ENCODE results near the gene CNTN5. TPM values are rescaled to one million over a fixed set of nuclear protein-coding genes. Genes with fewer than 3 reads are reported as not detected.

CNTN5 gene
- total and polyA plus RNA-seq, 2 experiments from 2014 or later, result not detected

DNA sequence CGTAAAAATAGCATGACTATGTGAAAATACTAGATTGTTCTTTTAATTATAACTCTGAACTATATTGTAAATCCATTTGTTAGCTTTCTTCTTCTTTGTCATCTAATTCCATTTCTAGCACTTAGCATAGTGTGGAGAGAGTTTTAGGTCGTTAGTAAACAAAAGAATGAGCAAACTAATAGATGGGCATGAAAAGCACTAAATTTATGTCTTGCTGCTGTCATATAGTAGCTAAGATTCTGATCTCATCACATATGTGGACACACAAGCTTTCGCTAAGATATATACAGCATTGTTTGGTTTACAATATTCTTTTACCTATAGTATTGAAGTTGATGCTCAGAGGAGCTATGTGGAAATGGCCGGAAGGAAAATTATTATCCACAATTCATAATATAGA, 370.5 kb downstream of the CNTN5 start:
- no peak overlapping the region for H3K4me3 ChIP-seq
- no peak for DNase-seq
- H3F3A ChIP-seq (ENCODE audit: insufficient read depth), result no peaks in the 10 kb centered on the region
- no peaks in the 10 kb centered on the region for H3K9me2 ChIP-seq (ENCODE audit: insufficient read depth)
- WGBS, 2 experiments (ENCODE audit: low coverage in 1 of 2, low lambda C conversion rate in 2 of 2, missing lambda C conversion rate in 2 of 2), result 6 to 8% methylated on average over 4 of the region's 4 CpGs
- H3K79me2 ChIP-seq (ENCODE audit: insufficient read depth), result no peaks in the 10 kb centered on the region
- in situ Hi-C loops (cut with MboI), result no loop called here
- TF ChIP-seq EZH2 (IDR thresholded peaks at IDR 0.05; ENCODE audit: insufficient read depth, poor library complexity, severe bottlenecking) (no peak), EZH2phosphoT487 (IDR thresholded peaks at IDR 0.05; ENCODE audit: insufficient read depth, low read depth) (no peak)
- H3K4me2 ChIP-seq (ENCODE audit: unreplicated experiment), result no peak overlapping the region
- H3K27ac ChIP-seq, result no peak overlapping the region
- no peak overlapping the region for H3K9ac ChIP-seq
- H2AFZ ChIP-seq, result no peak overlapping the region
- no peaks in the 10 kb centered on the region for H4K20me1 ChIP-seq (ENCODE audit: insufficient read depth)
- no peaks in the 10 kb centered on the region for H3K36me3 ChIP-seq (ENCODE audit: low read depth)
- no peaks in the 10 kb centered on the region for H3K9me3 ChIP-seq (ENCODE audit: low read depth)
- H3K27me3 ChIP-seq (replicated peaks; ENCODE audit: insufficient read depth), result no peaks in the 10 kb centered on the region
- no peaks in the 10 kb centered on the region for H3K4me1 ChIP-seq (ENCODE audit: insufficient read depth)

GRCh38 chr11:99406345-99406744, 385.6 kb downstream of the CNTN5 start:
- no peaks in the 10 kb centered on the region for H3K4me1 ChIP-seq (ENCODE audit: insufficient read depth)
- H3K36me3 ChIP-seq (ENCODE audit: low read depth), result no peaks in the 10 kb centered on the region
- no peak overlapping the region for H3K4me2 ChIP-seq (ENCODE audit: unreplicated experiment)
- no peak for DNase-seq
- no peaks in the 10 kb centered on the region for H3K9me3 ChIP-seq (ENCODE audit: low read depth)
- H3F3A ChIP-seq (ENCODE audit: insufficient read depth), result no peaks in the 10 kb centered on the region
- no peaks in the 10 kb centered on the region for H3K79me2 ChIP-seq (ENCODE audit: insufficient read depth)
- no peaks in the 10 kb centered on the region for H3K9me2 ChIP-seq (ENCODE audit: insufficient read depth)
- no peak overlapping the region for H3K4me3 ChIP-seq
- H3K27me3 ChIP-seq (replicated peaks; ENCODE audit: insufficient read depth), result no peaks in the 10 kb centered on the region; the same call in 1 of the 2 replicates
- WGBS, 2 experiments (ENCODE audit: low coverage in 1 of 2, low lambda C conversion rate in 2 of 2, missing lambda C conversion rate in 2 of 2), result 19 to 21% methylated on average over 2 of the region's 2 CpGs
- no peak overlapping the region for H3K27ac ChIP-seq
- no peaks in the 10 kb centered on the region for H4K20me1 ChIP-seq (ENCODE audit: insufficient read depth)
- no peak overlapping the region for H3K9ac ChIP-seq
- no peak for TF ChIP-seq EZH2 (IDR thresholded peaks at IDR 0.05; ENCODE audit: insufficient read depth, poor library complexity, severe bottlenecking)
- no peak for TF ChIP-seq EZH2phosphoT487 (IDR thresholded peaks at IDR 0.05; ENCODE audit: insufficient read depth, low read depth)
- in situ Hi-C loops (cut with MboI), result no loop called here
- H2AFZ ChIP-seq, result no peak overlapping the region

DNA sequence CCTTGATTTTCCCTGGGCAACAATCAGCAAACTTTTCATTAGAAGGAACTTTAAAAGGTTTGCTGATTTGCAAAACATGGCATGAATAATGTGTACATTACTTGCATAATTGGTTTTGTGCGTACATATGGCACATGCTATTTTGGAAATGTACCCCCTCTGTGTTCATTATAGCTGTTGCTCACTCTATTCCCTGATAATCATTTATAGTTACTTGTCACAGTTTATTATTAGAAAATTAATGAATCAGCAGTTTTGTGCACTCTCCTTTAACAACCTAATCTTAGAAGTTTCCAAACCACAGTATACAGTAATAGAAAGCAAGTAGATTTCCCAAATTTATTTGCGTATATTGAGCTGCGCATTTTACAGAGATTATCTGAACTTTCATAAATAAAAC, 389.9 kb downstream of the CNTN5 start:
- no peaks in the 10 kb centered on the region for H3K9me3 ChIP-seq (ENCODE audit: low read depth)
- TF ChIP-seq EZH2phosphoT487 (IDR thresholded peaks at IDR 0.05; ENCODE audit: insufficient read depth, low read depth), result no peak
- TF ChIP-seq EZH2 (IDR thresholded peaks at IDR 0.05; ENCODE audit: insufficient read depth, poor library complexity, severe bottlenecking), result no peak
- 10 to 14% methylated on average over 3 of the region's 3 CpGs for WGBS, 2 experiments (ENCODE audit: low coverage in 1 of 2, low lambda C conversion rate in 2 of 2, missing lambda C conversion rate in 2 of 2)
- H3F3A ChIP-seq (ENCODE audit: insufficient read depth), result no peaks in the 10 kb centered on the region
- no peaks in the 10 kb centered on the region for H3K27me3 ChIP-seq (replicated peaks; ENCODE audit: insufficient read depth)
- in situ Hi-C loops (cut with MboI), result no loop called here
- H3K36me3 ChIP-seq (ENCODE audit: low read depth), result no peaks in the 10 kb centered on the region
- no peak overlapping the region for H3K9ac ChIP-seq
- no peak overlapping the region for H3K27ac ChIP-seq
- no peak for DNase-seq
- H3K4me2 ChIP-seq (ENCODE audit: unreplicated experiment), result no peak overlapping the region
- no peak overlapping the region for H2AFZ ChIP-seq
- H3K9me2 ChIP-seq (ENCODE audit: insufficient read depth), result no peaks in the 10 kb centered on the region
- no peaks in the 10 kb centered on the region for H3K4me1 ChIP-seq (ENCODE audit: insufficient read depth)
- no peak overlapping the region for H3K4me3 ChIP-seq
- no peaks in the 10 kb centered on the region for H3K79me2 ChIP-seq (ENCODE audit: insufficient read depth)
- H4K20me1 ChIP-seq (ENCODE audit: insufficient read depth), result no peaks in the 10 kb centered on the region

DNA sequence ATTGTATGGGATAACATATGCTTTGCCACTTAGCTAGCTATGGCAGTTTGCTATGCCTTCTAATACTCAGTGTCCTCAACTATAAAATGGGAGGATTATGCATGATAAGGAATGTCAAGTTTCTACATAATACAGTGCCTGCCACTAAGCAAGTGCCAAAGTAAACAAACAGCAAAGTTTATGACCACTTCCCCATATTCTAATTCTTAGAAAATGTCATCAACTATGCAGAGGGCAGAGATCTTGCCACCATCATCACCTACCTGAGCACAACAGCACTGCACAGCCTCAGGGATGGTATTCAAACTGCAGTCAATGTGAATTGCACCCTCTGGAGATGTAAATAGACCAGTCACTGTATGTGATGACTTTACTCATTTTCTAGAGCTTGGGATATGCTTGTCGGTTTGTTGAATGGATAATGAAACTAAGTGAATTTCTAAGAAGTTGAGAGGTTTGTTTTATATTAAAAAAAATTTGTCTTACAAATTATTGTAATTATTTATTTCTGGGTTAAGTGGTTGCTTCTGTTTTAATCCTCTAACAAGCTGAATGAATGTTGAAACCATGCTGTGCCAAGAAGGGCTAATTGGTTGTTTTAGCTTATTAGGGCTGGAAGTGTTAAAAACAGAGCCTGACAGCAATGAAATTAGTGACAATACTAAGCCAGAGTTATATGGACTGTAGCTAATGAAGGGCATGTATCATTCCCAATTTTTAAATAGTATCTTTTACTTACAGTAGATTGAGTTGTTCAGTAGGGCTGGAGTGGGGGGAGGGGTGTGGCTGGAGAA, 398.4 kb downstream of the CNTN5 start:
- no peak for TF ChIP-seq EZH2phosphoT487 (IDR thresholded peaks at IDR 0.05; ENCODE audit: insufficient read depth, low read depth)
- TF ChIP-seq EZH2 (IDR thresholded peaks at IDR 0.05; ENCODE audit: insufficient read depth, poor library complexity, severe bottlenecking), result no peak
- WGBS, 2 experiments (ENCODE audit: low coverage in 1 of 2, low lambda C conversion rate in 2 of 2, missing lambda C conversion rate in 2 of 2), result 35 to 38% methylated on average over 1 of the region's 1 CpG
- Histone ChIP-seq H3K4me3 (no peak overlapping the region), H4K20me1 (ENCODE audit: insufficient read depth) (no peaks in the 10 kb centered on the region), H3K79me2 (ENCODE audit: insufficient read depth) (no peaks in the 10 kb centered on the region), H3K9me3 (ENCODE audit: low read depth) (no peaks in the 10 kb centered on the region), H3F3A (ENCODE audit: insufficient read depth) (no peaks in the 10 kb centered on the region), H3K4me1 (ENCODE audit: insufficient read depth) (no peaks in the 10 kb centered on the region), H2AFZ (no peak overlapping the region), H3K9ac (no peak overlapping the region), H3K27ac (no peak overlapping the region), H3K4me2 (ENCODE audit: unreplicated experiment) (no peak overlapping the region), H3K36me3 (ENCODE audit: low read depth) (no peaks in the 10 kb centered on the region), H3K27me3 (replicated peaks; ENCODE audit: insufficient read depth) (no peaks in the 10 kb centered on the region), H3K9me2 (ENCODE audit: insufficient read depth) (no peaks in the 10 kb centered on the region)
- in situ Hi-C loops (cut with MboI), result no loop called here
- DNase-seq, result no peak

All from GM23248 (cell line).